ENCODE data around the gene ZNF587B. TPM values are rescaled to one million over a fixed set of nuclear protein-coding genes. Genes with fewer than 3 reads are reported as not detected.
"Not testable (repeated sequence)": the region's sequence is repeated elsewhere in the genome, so short reads cannot be mapped to it uniquely, and the experiment has no call there.

The ZNF587B gene
- total RNA-seq, 1 donor from 2014 or later, result 12.2 TPM

DNA sequence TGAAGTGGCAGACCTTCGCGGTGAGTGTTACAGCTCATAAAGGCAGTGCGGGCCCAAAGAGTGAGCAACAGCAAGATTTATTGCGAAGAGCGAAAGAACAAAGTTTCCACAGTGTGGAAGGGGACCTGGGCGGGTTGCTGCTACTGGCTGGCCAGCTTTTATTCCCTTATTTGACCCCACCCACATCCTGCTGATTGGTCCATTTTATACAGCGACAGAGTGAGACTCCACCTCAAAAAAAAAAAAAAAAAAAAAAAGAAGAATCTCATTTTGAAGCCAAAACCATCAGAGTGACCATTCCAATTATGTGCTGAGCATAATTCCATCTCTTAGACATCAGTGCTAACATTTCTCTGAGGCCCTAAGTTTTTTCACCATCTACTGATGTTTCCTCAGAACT lies 13.4 kb upstream of the ZNF587B start:
- Histone ChIP-seq H3K4me1 (peaks cover 23% of the 10 kb centered on the region), H3K4me3 (no peak overlapping the region), H3K9me3 (no peaks in the 10 kb centered on the region), H3K27me3 (no peaks in the 10 kb centered on the region), H3K27ac (no peak overlapping the region), H3K36me3 (no peaks in the 10 kb centered on the region)
- intact Hi-C loops (cut with DNase I), result no loop called here
- DNase-seq (no peak), ATAC-seq (no peak)
- TF ChIP-seq, protein P1, sequence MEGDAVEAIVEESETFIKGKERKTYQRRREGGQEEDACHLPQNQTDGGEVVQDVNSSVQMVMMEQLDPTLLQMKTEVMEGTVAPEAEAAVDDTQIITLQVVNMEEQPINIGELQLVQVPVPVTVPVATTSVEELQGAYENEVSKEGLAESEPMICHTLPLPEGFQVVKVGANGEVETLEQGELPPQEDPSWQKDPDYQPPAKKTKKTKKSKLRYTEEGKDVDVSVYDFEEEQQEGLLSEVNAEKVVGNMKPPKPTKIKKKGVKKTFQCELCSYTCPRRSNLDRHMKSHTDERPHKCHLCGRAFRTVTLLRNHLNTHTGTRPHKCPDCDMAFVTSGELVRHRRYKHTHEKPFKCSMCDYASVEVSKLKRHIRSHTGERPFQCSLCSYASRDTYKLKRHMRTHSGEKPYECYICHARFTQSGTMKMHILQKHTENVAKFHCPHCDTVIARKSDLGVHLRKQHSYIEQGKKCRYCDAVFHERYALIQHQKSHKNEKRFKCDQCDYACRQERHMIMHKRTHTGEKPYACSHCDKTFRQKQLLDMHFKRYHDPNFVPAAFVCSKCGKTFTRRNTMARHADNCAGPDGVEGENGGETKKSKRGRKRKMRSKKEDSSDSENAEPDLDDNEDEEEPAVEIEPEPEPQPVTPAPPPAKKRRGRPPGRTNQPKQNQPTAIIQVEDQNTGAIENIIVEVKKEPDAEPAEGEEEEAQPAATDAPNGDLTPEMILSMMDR (IDR thresholded peaks at IDR 0.05), result no peak

DNA sequence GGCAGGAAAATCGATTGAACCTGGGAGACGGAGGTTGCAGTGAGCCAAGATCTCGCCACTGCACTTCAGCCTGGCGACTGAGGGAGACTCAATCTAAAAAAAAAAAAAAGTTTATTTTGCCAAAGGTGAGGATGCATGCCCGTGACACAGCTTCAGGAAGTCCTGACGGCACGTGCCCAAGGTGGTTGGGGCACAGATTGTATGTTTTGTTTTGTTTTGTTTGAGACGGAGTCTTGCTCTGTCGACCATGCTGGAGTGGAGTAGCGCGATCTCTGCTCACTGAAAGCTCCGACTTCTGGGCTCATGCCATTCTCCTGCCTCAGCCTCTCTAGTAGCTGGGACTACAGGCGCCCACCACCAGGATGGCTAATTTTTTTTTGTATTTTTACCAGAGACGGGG lies 12.1 kb upstream of the ZNF587B start:
- ATAC-seq, result no peak
- no peaks in the 10 kb centered on the region for H3K27me3 ChIP-seq
- H3K4me1 ChIP-seq, result peaks cover 17% of the 10 kb centered on the region

DNA sequence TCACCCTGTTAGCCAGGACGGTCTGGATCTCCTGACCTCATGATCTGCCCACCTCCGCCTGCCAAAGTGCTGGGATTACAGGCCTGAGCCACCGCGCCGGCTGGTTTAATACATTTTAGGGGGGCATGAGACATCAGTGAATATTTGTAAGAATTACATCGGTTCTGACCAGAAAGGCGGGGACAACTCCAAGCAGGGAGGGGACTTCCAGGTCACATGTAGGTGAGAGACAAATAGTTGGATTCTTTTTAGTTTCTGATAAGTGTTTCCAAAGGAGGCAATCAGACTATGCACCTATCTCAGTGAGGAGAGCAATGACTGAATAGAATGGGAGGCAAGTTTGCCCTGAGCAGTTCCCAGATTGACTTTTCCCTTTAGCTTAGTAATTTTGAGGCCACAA lies 11.7 kb upstream of the ZNF587B start:
- H3K4me3 ChIP-seq, result no peak overlapping the region
- H3K4me1 ChIP-seq, result peaks cover 15% of the 10 kb centered on the region
- intact Hi-C loops (cut with DNase I), result no loop called here
- no peak for ATAC-seq
- TF ChIP-seq, protein P1 (IDR thresholded peaks at IDR 0.05), result no peak
- H3K27me3 ChIP-seq, result no peaks in the 10 kb centered on the region
- no peaks in the 10 kb centered on the region for H3K36me3 ChIP-seq
- no peaks in the 10 kb centered on the region for H3K9me3 ChIP-seq
- H3K27ac ChIP-seq, result no peak overlapping the region
- DNase-seq, result no peak

More for the DNA sequence above, 12.1 kb upstream of the ZNF587B start:
- Histone ChIP-seq H3K9me3 (no peaks in the 10 kb centered on the region), H3K27ac (no peak overlapping the region), H3K4me3 (no peak overlapping the region), H3K36me3 (no peaks in the 10 kb centered on the region)
- no peak for DNase-seq
- intact Hi-C loops (cut with DNase I), result no loop called here
- TF ChIP-seq, protein P1 (IDR thresholded peaks at IDR 0.05), result no peak

DNA sequence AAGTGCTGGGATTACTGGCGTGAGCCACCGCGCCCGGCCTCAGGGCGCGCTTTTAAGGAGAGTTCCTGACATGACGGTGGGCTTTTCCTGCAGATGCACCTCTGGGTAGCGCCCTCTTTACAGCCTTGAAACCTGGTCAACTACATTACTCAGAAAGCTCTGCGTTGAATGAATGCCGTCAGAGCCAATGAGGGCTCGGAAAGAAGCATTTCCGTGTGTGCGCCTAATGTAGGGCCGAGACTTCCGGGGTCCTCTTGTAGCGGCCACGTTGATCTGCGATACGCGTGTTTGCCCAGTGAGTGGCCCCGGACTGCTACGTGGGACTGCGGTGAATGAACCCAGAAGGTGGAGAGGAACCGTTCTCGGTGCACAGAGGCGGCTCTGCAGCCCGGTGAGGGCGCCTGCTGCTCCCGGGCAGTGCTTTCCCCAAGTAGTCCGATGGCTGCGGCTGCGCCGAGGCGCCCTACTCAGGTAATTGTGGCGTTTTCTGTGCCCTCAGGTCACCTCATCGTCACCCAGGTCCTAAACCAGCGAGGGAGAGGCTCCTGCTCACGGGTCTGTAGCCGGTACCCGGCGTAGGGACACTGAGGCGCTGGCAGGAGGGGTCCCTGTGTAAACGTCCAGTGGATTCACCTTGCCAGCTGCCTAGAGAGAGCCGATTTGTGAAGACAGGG lies 10.5 kb upstream of the ZNF587B start:
- Histone ChIP-seq H3K27me3 (no peaks in the 10 kb centered on the region), H3K4me3 (peak overlapping the region; percentile 78), H3K27ac (peak overlapping the region; percentile 88), H3K4me1 (peaks cover 12% of the 10 kb centered on the region), H3K9me3 (no peaks in the 10 kb centered on the region), H3K36me3 (no peaks in the 10 kb centered on the region)
- TF ChIP-seq, protein P1 (IDR thresholded peaks at IDR 0.05), result no peak
- DNase-seq, result peak; percentile 88
- ATAC-seq, result peak; percentile 91
- intact Hi-C loops (cut with DNase I), result no loop called here

DNA sequence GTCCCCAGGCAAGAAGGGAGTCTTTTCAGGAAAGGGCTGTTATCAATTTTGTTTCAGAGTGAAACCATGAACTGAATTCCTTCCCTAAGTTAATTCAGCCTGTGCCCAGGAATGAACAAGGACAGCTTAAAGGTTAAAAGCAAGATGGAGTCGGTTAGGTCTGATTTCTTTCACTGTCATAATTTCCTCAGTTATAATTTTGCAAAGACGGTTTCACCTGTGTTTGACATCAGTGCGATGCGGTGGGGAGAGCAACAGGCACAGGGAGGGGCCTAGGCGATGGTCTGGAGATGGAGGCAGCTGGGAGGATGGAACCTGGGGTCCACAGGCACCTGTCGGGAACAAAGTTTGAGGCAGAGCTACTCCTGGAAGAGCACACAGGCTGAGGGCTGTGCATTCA lies 9.5 kb upstream of the ZNF587B start:
- no peaks in the 10 kb centered on the region for H3K27me3 ChIP-seq
- no peaks in the 10 kb centered on the region for H3K9me3 ChIP-seq
- H3K27ac ChIP-seq, result no peak overlapping the region
- TF ChIP-seq, protein P1 (IDR thresholded peaks at IDR 0.05), result no peak
- H3K4me3 ChIP-seq, result peak overlapping the region; percentile 78
- DNase-seq (no peak), ATAC-seq (no peak)
- H3K4me1 ChIP-seq, result peaks cover 7% of the 10 kb centered on the region
- no peaks in the 10 kb centered on the region for H3K36me3 ChIP-seq
- intact Hi-C loops (cut with DNase I), result no loop called here

DNA sequence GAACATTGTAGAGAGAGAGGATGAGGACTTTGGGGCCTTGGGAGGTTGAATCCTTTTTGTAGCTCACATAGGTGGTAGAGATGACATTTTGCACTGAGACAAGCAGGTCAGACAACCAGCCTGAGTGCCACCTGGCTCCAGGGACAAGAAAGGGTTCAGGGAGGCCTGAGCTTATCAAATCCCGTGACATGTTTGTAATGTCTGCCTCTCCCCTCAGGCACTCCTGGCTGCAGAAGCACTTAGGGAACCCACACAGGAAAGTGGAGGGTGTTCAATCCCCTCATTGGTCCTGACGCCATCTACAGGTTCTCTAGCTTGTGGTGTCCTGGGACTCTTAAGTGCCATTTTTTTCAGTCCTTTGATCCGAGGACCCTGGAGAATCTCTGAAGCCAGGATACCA lies 9.0 kb upstream of the ZNF587B start:
- DNase-seq; ATAC-seq; H3K27me3 ChIP-seq; H3K4me3 ChIP-seq; H3K27ac ChIP-seq; H3K9me3 ChIP-seq; H3K4me1 ChIP-seq; intact Hi-C loops (cut with DNase I); H3K36me3 ChIP-seq: not testable (repeated sequence)

DNA sequence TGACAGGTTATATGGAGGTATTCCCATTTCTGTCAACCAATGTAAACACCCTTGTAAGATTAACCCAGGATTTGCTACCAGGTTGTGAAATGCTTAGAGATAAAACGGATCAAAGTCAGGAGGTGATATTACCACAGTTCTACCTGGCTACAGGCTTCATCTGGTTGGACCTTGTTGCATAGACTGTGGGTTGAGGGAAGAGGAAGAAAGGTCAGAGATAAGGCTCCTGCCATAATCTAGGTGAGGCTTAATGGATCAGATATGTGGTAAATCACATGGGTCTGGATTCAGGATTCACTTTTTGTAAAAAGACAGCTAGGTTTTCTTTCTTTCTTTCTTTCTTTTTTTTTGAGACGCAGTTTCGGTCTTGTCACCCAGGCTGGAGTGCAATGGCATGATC lies 8.6 kb upstream of the ZNF587B start:
- ATAC-seq; H3K36me3 ChIP-seq; H3K4me3 ChIP-seq; H3K27ac ChIP-seq; intact Hi-C loops (cut with DNase I); H3K4me1 ChIP-seq; DNase-seq; H3K27me3 ChIP-seq; H3K9me3 ChIP-seq: not testable (repeated sequence)

DNA sequence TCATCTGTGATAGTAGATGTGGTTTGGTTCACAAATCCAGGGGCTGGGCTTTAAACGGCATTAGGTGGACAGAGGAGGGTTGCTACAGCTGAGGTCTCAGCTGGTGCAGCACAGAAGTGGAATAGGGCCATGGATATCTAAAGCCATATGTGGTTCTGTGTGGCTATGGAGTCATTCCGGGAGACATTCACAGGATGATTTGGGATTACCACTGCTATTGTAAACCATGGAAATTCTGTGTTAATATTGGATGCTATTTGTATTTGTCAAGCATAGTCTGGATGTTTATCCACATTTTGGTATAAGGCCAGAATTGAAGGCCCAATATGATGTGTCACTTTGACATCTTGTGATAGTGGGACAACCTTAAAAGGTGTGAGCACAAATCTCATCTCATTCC lies 6.9 kb upstream of the ZNF587B start:
- H3K4me3 ChIP-seq; intact Hi-C loops (cut with DNase I): not testable (repeated sequence)

DNA sequence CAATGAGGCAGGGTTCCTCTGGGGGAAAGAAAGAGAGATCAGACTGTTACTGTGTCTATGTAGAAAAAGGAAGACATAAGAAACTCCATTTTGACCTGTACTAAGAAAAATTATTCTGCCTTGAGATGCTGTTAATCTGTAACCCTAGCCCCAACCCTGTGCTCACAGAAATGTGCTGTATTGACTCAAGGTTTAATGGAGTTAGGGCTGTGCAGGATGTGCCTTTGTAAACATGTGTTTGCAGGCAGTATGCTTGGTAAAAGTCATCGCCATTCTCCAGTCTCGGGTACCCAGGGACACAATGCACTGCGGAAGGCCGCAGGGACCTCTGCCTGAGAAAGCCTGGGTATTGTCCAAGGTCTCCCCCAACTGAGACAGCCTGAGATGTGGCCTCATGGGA lies 6.5 kb upstream of the ZNF587B start:
- ATAC-seq; H3K36me3 ChIP-seq; H3K27me3 ChIP-seq; H3K4me3 ChIP-seq; H3K9me3 ChIP-seq; H3K27ac ChIP-seq; DNase-seq; intact Hi-C loops (cut with DNase I); H3K4me1 ChIP-seq: not testable (repeated sequence)

More for the DNA sequence above, 6.9 kb upstream of the ZNF587B start:
- not testable (repeated sequence) for H3K27ac ChIP-seq, H3K36me3 ChIP-seq, ATAC-seq, H3K9me3 ChIP-seq, DNase-seq, H3K4me1 ChIP-seq, H3K27me3 ChIP-seq

All from upper lobe of right lung (tissue), 1 donor.